Neural cell (in vitro differentiated cells): ENCODE data around the gene MRPL43. TPM values are rescaled to one million over a fixed set of nuclear protein-coding genes. Genes with fewer than 3 reads are reported as not detected.

Source experiments
- H2AFZ ChIP-seq: fragments of 200-600, 300-800 bp; sonication (generic), shearing (Covaris generic); 2 replicates; pipeline ENCODE4 v1.6.0; 2014; ENCODE audit warnings: low read depth, mild to moderate bottlenecking, antibody characterized with exemption, low read length, moderate library complexity
- H3F3A ChIP-seq: fragments of 200-600 bp; shearing (Covaris generic); 2 replicates; pipeline ENCODE4 v1.6.1; 2016; ENCODE audit warnings: mild to moderate bottlenecking, moderate library complexity, mixed read lengths, antibody characterized with exemption, low read length; ENCODE audit not compliant: insufficient read depth, poor library complexity, severe bottlenecking
- H3K27ac ChIP-seq: fragments of 200-600, 300-800 bp; sonication (generic), shearing (Covaris generic); 2 replicates; pipeline ENCODE4 v1.5.1; 2014; ENCODE audit warnings: mild to moderate bottlenecking, low read length, moderate library complexity
- H3K27me3 ChIP-seq: fragments of 300-800, 200-600 bp; sonication (generic), shearing (Covaris generic); 2 replicates; pipeline ENCODE4 v1.6.0; 2014; ENCODE audit warnings: mild to moderate bottlenecking, low read depth, low read length, moderate library complexity; ENCODE audit not compliant: insufficient read depth
- H3K36me3 ChIP-seq: fragments of 300-800, 200-600 bp; sonication (generic), shearing (Covaris generic); 2 replicates; pipeline ENCODE4 v1.5.1; 2014; ENCODE audit warnings: mild to moderate bottlenecking, antibody characterized with exemption, low read length, moderate library complexity; ENCODE audit not compliant: insufficient read depth
- H3K4me2 ChIP-seq: fragments of 300-800, 200-600 bp; sonication (generic), shearing (Covaris generic); 2 replicates; pipeline ENCODE4 v1.6.0; 2014; ENCODE audit warnings: mild to moderate bottlenecking, low read length
- H3K4me3 ChIP-seq: fragments of 300-800, 200-600 bp; sonication (generic), shearing (Covaris generic); 2 replicates; pipeline ENCODE4 v1.5.1; 2014; ENCODE audit warnings: mild to moderate bottlenecking, low read length, moderate library complexity
- H3K79me2 ChIP-seq: fragments of 200-600 bp; shearing (Covaris generic); replicated peaks from 2 replicates; pipeline ENCODE4 v1.6.0; 2014; ENCODE audit warnings: mild to moderate bottlenecking, low read length, moderate library complexity; ENCODE audit not compliant: insufficient read depth
- H3K9ac ChIP-seq: fragments of 300-800, 200-600 bp; sonication (generic), shearing (Covaris generic); 2 replicates; pipeline ENCODE4 v1.6.1; 2016; ENCODE audit warnings: mild to moderate bottlenecking, low read length, mixed read lengths
- H3K9me2 ChIP-seq: fragments of 200-600 bp; shearing (Covaris generic); 2 replicates; pipeline ENCODE4 v1.6.1; 2016; ENCODE audit warnings: mild to moderate bottlenecking, low read length, mixed read lengths; ENCODE audit not compliant: insufficient read depth
- H3K9me3 ChIP-seq: fragments of 200-600, 300-800 bp; sonication (generic), shearing (Covaris generic); 2 replicates; pipeline ENCODE4 v1.6.1; 2016; ENCODE audit warnings: mild to moderate bottlenecking, mixed run types, low read length, moderate library complexity, mixed read lengths
- H4K20me1 ChIP-seq: fragments of 200-600 bp; shearing (Covaris generic); 2 replicates; pipeline ENCODE4 v1.6.1; 2016; ENCODE audit warnings: mild to moderate bottlenecking, mixed run types; ENCODE audit not compliant: insufficient read depth
- CTCF ChIP-seq: fragments of 450-650 bp; IDR thresholded peaks from 2 replicates; pipeline ENCODE4 v1.5.1; 2014; ENCODE audit warnings: antibody characterized with exemption, mild to moderate bottlenecking, moderate library complexity; ENCODE audit not compliant: poor library complexity, severe bottlenecking
- EP300 ChIP-seq: fragments of 450-650 bp; conservative IDR thresholded peaks from 2 replicates; pipeline ENCODE4 v1.6.1; 2014; ENCODE audit warnings: antibody characterized with exemption, mild to moderate bottlenecking, moderate library complexity; ENCODE audit not compliant: poor library complexity, severe bottlenecking
- EZH2 ChIP-seq: fragments of 200-600, 300-800 bp; shearing (Covaris generic), sonication (generic); IDR thresholded peaks from 2 replicates; pipeline ENCODE4 v1.6.1; 2014; ENCODE audit warnings: antibody characterized with exemption, low read length, borderline replicate concordance, mild to moderate bottlenecking; ENCODE audit not compliant: insufficient read depth, poor library complexity, severe bottlenecking
- MXI1 ChIP-seq: fragments of 450-650 bp; conservative IDR thresholded peaks from 2 replicates; pipeline ENCODE4 v1.6.1; 2014; ENCODE audit warnings: antibody characterized with exemption, mild to moderate bottlenecking; ENCODE audit not compliant: poor library complexity, severe bottlenecking
- POLR2AphosphoS5 ChIP-seq: IDR thresholded peaks from 2 replicates; pipeline ENCODE4 v1.6.1; 2012
- RAD21 ChIP-seq: fragments of 450-650 bp; conservative IDR thresholded peaks from 2 replicates; pipeline ENCODE4 v1.6.1; 2014; ENCODE audit warnings: antibody characterized with exemption, mild to moderate bottlenecking, moderate library complexity
- REST ChIP-seq: IDR thresholded peaks from 2 replicates; pipeline ENCODE4 v1.6.1; 2012; ENCODE audit warnings: borderline replicate concordance
- SMC3 ChIP-seq: fragments of 450-650 bp; conservative IDR thresholded peaks from 2 replicates; pipeline ENCODE4 v1.6.1; 2014; ENCODE audit warnings: antibody characterized with exemption, mild to moderate bottlenecking, moderate library complexity; ENCODE audit not compliant: poor library complexity
- TAF1 ChIP-seq: IDR thresholded peaks from 2 replicates; pipeline ENCODE4 v1.6.1; 2012; ENCODE audit warnings: low read depth
- polyA plus RNA-seq: library from polyadenylated mRNA; depleted of rRNA; stranded (reverse); fragments of >200 nt; gene quantifications from 2 replicates; pipeline ENCODE4 v1.2.3, GENCODE V29; 2014

Gene MRPL43
- polyA plus RNA-seq, 1 donor from 2014 or later = 121 TPM

DNA sequence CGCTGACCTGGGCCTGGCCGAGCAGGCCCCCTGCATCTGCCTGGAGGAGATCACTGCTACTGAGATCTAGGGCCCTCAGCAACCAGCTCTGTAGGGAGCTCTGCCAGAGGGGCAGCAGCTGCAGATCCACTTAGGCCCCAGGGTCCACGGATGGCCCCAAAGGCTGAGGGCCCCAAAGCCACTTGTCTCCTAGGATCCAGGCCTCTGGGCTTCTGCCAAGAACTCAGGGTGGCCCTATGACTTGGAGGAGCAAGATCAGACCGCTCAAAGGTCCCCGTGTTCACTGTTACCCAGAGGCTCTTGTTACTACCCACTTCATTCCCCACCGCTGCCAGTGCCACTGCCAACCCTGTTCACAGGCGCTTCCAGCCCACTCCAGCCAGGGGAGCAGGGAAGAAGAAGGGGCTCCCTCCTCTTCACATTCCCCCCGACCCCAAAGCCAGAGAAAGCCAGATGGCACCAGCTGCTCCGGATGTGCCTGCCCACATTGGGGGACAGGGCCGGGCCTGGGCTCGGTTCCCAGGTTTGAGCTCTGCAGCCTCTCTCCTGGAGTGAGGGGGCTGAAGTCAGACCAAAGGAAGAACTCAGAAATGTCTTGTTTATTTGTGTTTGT is 19.9 kb upstream of the MRPL43 start:
- no peaks in the 10 kb centered on the region for H4K20me1 ChIP-seq
- no peaks in the 10 kb centered on the region for H3K36me3 ChIP-seq
- peaks cover 3% of the 10 kb centered on the region for H3K79me2 ChIP-seq
- no peak overlapping the region for H3K9ac ChIP-seq
- H3K9me3 ChIP-seq = no peaks in the 10 kb centered on the region
- H3F3A ChIP-seq = no peaks in the 10 kb centered on the region
- H3K9me2 ChIP-seq = no peaks in the 10 kb centered on the region
- no peak overlapping the region for H3K4me3 ChIP-seq
- H3K4me2 ChIP-seq = no peak overlapping the region
- no peak overlapping the region for H2AFZ ChIP-seq
- TF ChIP-seq SMC3 (no peak), TAF1 (no peak), EP300 (no peak), EZH2 (no peak), RAD21 (no peak), POLR2AphosphoS5 (no peak), MXI1 (no peak), CTCF (no peak), REST (no peak)
- H3K27me3 ChIP-seq = no peaks in the 10 kb centered on the region
- H3K27ac ChIP-seq = no peak overlapping the region

DNA sequence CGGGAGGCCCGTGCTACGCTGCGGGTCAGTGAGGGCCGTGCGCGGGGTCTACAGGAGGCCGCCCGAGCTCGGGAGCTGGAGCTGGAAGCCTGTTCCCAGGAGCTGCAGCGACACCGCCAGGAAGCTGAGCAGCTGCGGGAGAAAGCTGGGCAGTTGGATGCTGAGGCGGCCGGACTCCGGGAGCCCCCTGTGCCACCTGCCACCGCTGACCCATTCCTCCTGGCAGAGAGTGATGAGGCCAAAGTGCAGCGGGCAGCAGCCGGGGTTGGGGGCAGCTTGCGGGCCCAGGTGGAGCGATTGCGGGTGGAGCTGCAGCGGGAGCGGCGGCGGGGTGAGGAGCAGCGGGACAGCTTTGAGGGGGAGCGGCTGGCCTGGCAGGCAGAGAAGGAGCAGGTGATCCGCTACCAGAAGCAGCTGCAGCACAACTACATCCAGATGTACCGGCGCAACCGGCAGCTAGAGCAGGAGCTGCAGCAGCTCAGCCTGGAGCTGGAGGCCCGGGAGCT is 19.3 kb upstream of the MRPL43 start:
- Histone ChIP-seq H3K9me3 (no peaks in the 10 kb centered on the region), H3K27me3 (no peaks in the 10 kb centered on the region), H3K9me2 (no peaks in the 10 kb centered on the region), H3K27ac (no peak overlapping the region), H3K4me2 (no peak overlapping the region), H4K20me1 (no peaks in the 10 kb centered on the region), H3K4me3 (no peak overlapping the region), H2AFZ (no peak overlapping the region), H3F3A (no peaks in the 10 kb centered on the region), H3K9ac (no peak overlapping the region), H3K36me3 (no peaks in the 10 kb centered on the region), H3K79me2 (peaks cover 7% of the 10 kb centered on the region)
- no peak for TF ChIP-seq EZH2
- no peak for TF ChIP-seq MXI1
- TF ChIP-seq EP300 = no peak
- TF ChIP-seq TAF1 = no peak
- no peak for TF ChIP-seq SMC3
- no peak for TF ChIP-seq CTCF
- TF ChIP-seq REST = no peak
- no peak for TF ChIP-seq RAD21
- TF ChIP-seq POLR2AphosphoS5 = no peak
